OCI-LY3 (cell line): ENCODE measurements around the gene MT1M.
"Not testable (repeated sequence)": the region's sequence is repeated elsewhere in the genome, so short reads cannot be mapped to it uniquely, and the experiment has no call there.

Source experiments
- H2AFZ ChIP-seq: fragments of 200-600, 300-600 bp; shearing (Covaris generic); 2 replicates; pipeline ENCODE4 v1.6.0; 2014; ENCODE audit warnings: antibody characterized with exemption, low read depth, low read length
- H3K27ac ChIP-seq: fragments of 200-600, 300-600 bp; sonication (generic); 2 replicates; pipeline ENCODE4 v1.5.1; 2014; ENCODE audit warnings: mild to moderate bottlenecking, low read length, moderate library complexity, mixed read lengths
- H3K27me3 ChIP-seq: fragments of 200-600, 300-600 bp; sonication (generic); 2 replicates; pipeline ENCODE4 v1.6.1; 2014; ENCODE audit warnings: low read depth, low read length, mixed read lengths
- H3K36me3 ChIP-seq: fragments of 200-600, 300-600 bp; sonication (generic); replicated peaks from 2 replicates; pipeline ENCODE3; 2014; ENCODE audit warnings: low read depth, low read length, mixed read lengths
- H3K4me1 ChIP-seq: fragments of 300-600, 200-600 bp; sonication (generic); 2 replicates; pipeline ENCODE4 v1.6.1; 2014; ENCODE audit warnings: low read length, mixed read lengths
- H3K4me2 ChIP-seq: fragments of 200-600, 300-600 bp; sonication (generic); 2 replicates; pipeline ENCODE4 v1.6.1; 2014; ENCODE audit warnings: low read length, mixed read lengths
- H3K4me3 ChIP-seq: fragments of 300-600, 200-600 bp; sonication (generic); 2 replicates; pipeline ENCODE4 v1.5.1; 2014; ENCODE audit warnings: antibody characterized with exemption, mild to moderate bottlenecking, low read length, moderate library complexity
- H3K79me2 ChIP-seq: fragments of 300-600, 200-600 bp; shearing (Covaris generic); 2 replicates; pipeline ENCODE4 v1.6.1; 2014; ENCODE audit warnings: mild to moderate bottlenecking, low read length, mixed read lengths
- H3K9ac ChIP-seq: fragments of 300-600, 200-600 bp; shearing (Covaris generic); 2 replicates; pipeline ENCODE4 v1.6.0; 2014; ENCODE audit warnings: mild to moderate bottlenecking, low read length, moderate library complexity
- H3K9me3 ChIP-seq: fragments of 200-600, 300-600 bp; shearing (Covaris generic); 2 replicates; pipeline ENCODE4 v1.6.1; 2014; ENCODE audit warnings: low read length, mixed read lengths; ENCODE audit not compliant: insufficient read depth
- H4K20me1 ChIP-seq: fragments of 200-600, 300-600 bp; sonication (generic); 2 replicates; pipeline ENCODE4 v1.6.1; 2016; ENCODE audit warnings: low read length, mixed read lengths; ENCODE audit not compliant: insufficient read depth
- EZH2phosphoT487 ChIP-seq: fragments of 200-600 bp; shearing (Covaris generic); IDR thresholded peaks from 2 replicates; pipeline ENCODE4 v1.6.1; 2018; ENCODE audit warnings: antibody characterized with exemption, mixed run types, low read depth
- TF ChIP-seq, protein P1 (sequence below): fragments of 200-600, 300-600 bp; sonication (generic); IDR thresholded peaks from 2 replicates; pipeline ENCODE4 v1.5.1; 2014; ENCODE audit warnings: antibody characterized with exemption, low read length, low read depth

Gene MT1M

GRCh38 chr16:56662357-56663354 lies 30.2 kb downstream of the MT1M start:
- H3K4me2 ChIP-seq = no peak overlapping the region
- H3K27me3 ChIP-seq = peaks cover 41% of the 10 kb centered on the region
- H2AFZ ChIP-seq = no peak overlapping the region
- no peak for TF ChIP-seq EZH2phosphoT487
- H3K27ac ChIP-seq = no peak overlapping the region
- peaks cover 5% of the 10 kb centered on the region; the same call in 1 of the 2 replicates for H3K4me1 ChIP-seq
- H3K36me3 ChIP-seq = no peaks in the 10 kb centered on the region
- H3K4me3 ChIP-seq = no peak overlapping the region
- no peaks in the 10 kb centered on the region for H3K9me3 ChIP-seq
- no peaks in the 10 kb centered on the region for H4K20me1 ChIP-seq
- no peaks in the 10 kb centered on the region for H3K79me2 ChIP-seq
- H3K9ac ChIP-seq = no peak overlapping the region

- Histone ChIP-seq H3K27ac (no peak overlapping the region), H3K9me3 (no peaks in the 10 kb centered on the region), H3K4me2 (no peak overlapping the region), H2AFZ (no peak overlapping the region), H4K20me1 (no peaks in the 10 kb centered on the region), H3K27me3 (peaks cover 31% of the 10 kb centered on the region), H3K79me2 (no peaks in the 10 kb centered on the region), H3K9ac (no peak overlapping the region), H3K36me3 (no peaks in the 10 kb centered on the region), H3K4me1 (no peaks in the 10 kb centered on the region), H3K4me3 (no peak overlapping the region)
- TF ChIP-seq, protein P1, sequence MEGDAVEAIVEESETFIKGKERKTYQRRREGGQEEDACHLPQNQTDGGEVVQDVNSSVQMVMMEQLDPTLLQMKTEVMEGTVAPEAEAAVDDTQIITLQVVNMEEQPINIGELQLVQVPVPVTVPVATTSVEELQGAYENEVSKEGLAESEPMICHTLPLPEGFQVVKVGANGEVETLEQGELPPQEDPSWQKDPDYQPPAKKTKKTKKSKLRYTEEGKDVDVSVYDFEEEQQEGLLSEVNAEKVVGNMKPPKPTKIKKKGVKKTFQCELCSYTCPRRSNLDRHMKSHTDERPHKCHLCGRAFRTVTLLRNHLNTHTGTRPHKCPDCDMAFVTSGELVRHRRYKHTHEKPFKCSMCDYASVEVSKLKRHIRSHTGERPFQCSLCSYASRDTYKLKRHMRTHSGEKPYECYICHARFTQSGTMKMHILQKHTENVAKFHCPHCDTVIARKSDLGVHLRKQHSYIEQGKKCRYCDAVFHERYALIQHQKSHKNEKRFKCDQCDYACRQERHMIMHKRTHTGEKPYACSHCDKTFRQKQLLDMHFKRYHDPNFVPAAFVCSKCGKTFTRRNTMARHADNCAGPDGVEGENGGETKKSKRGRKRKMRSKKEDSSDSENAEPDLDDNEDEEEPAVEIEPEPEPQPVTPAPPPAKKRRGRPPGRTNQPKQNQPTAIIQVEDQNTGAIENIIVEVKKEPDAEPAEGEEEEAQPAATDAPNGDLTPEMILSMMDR = no peak
- no peak for TF ChIP-seq EZH2phosphoT487
These were observed 32.0 kb downstream of the MT1M start for GRCh38 chr16:56664506-56664905.

- H3K4me3 ChIP-seq, H2AFZ ChIP-seq, H3K27ac ChIP-seq, H3K9me3 ChIP-seq, H3K9ac ChIP-seq, H3K36me3 ChIP-seq, H4K20me1 ChIP-seq, H3K79me2 ChIP-seq, H3K4me2 ChIP-seq, H3K4me1 ChIP-seq: not testable (repeated sequence)
- H3K27me3 ChIP-seq = peaks cover 32% of the 10 kb centered on the region
These were observed 33.1 kb downstream of the MT1M start for GRCh38 chr16:56665286-56666261.

DNA sequence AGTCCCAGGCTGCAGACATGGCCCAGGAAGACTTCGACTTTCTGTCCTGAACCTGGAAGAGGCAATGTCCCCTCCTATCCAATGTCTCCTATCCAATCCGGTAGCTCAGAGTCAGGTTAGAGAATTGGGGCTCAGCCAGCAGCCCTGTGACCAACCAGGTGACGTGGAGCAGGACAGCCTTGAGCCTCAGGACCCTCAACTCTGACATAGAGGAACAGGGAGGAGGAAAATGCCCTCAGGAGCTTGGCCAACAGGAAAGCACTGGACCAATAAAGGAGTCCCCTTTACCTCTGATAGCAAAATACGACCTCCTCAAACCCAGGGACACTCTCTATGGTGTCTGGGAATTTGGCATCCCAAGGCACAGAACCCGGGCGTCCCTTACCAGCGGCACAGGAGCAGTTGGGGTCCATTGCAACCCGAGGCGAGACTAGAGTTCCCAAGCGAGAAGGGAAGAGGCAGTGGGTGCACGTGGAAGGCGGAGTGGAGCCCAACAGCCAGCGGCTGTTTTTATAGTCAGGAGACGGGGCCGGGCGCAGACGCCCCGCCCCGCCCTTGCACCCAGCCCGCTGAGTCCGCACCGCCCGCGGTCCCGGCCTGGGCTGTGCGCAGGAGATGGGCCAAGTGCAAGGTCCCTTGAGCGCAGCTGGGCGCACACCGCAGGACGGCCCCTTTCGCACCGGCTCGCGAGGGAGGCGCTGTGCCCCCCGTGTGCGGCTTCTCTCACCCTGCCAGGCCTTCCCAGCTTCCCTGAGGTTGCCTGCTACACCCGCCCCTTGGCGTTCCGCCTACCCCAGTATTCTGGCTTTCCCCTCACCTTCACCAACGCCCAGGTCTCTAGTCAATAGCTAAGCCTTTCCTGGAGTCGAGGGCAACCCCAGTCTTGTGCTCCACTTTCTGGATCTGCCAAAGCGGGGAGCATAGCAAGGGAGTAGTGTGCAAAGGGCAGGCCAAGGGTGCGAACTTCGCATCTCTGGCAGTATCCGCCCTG lies 35.4 kb downstream of the MT1M start, which contains the start of gene MT1G:
Gene MT1G (minus strand): TSS at position 485 of the 991 bp plus-strand sequence. CDS start 72 bp downstream, at position 413.
- H3K9ac ChIP-seq = no peak within 1 kb of the TSS
- no peak within 1 kb of the TSS for H3K4me2 ChIP-seq
- no peaks in the 10 kb centered on the region for H3K9me3 ChIP-seq
- H3K4me1 ChIP-seq = no peaks in the 10 kb centered on the region
- no peaks in the 10 kb centered on the region for H3K36me3 ChIP-seq
- H2AFZ ChIP-seq = no peak within 1 kb of the TSS
- H4K20me1 ChIP-seq = no peaks in the 10 kb centered on the region
- no peaks in the 10 kb centered on the region for H3K79me2 ChIP-seq
- H3K27me3 ChIP-seq = peaks cover 37% of the 10 kb centered on the region
- no peak within 1 kb of the TSS for H3K4me3 ChIP-seq
- no peak within 1 kb of the TSS for H3K27ac ChIP-seq
- no peak for TF ChIP-seq EZH2phosphoT487
- TF ChIP-seq, protein P1 = no peak
